Inferior parietal cortex (tissue), 1 donor: ENCODE results near the gene MCRS1.

Experiments used
- DNase-seq: peaks from one replicate; pipeline ENCODE4 v3.0.0-alpha.2; 2016; ENCODE audit errors: extremely low spot score

The MCRS1 gene

GRCh38 chr12:49555631-49556390, 12.1 kb downstream of the MCRS1 start:
- DNase-seq = no peak

DNA sequence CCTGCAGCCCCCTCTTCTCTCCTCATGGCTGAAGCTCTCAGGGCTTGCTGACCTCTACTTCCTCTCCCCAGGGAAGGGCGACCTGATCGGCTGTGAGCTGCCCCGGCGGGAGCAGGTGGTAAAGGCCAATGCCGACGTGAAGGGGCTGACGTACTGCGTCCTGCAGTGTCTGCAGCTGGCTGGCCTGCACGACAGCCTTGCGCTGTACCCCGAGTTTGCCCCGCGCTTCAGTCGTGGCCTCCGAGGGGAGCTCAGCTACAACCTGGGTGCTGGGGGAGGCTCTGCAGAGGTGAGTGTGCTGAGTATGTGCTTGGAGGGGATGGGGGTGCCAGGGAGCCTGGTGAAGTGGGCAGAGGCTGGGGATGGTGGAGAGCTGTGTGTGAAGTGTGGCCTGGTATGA, 13.7 kb downstream of the MCRS1 start:
- no peak for DNase-seq

DNA sequence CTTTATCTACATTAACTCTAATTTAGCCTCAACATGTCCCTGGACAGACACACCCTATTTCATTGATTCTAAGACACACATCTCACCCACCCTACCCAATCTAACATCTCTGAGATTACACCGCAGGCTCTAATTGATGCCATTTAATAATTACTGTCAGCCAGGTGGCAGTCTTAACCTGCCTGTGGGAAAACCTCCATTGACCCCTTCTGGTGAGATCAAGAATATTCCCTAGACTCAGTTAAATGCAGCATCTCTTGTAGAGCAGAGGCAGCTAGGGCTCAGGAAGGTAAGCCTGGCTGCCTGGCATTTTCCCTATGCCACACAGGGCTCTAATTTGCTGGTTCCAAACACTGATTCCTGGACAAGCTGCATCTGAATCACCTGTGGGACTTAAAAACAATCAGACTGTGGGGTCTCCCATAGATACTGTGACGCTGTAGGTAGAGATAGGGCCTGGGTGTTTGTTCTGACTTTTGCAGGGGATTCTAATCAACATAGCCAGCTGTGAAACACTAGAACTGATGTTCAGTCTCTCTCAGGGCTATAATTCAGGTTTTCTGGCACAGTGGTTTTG, 14.3 kb downstream of the MCRS1 start:
- DNase-seq = no peak

- no peak for DNase-seq
Observed at GRCh38 chr12:49552899-49553298, 15.0 kb downstream of the MCRS1 start.

GRCh38 chr12:49552425-49552824, 15.5 kb downstream of the MCRS1 start:
- DNase-seq = no peak

DNA sequence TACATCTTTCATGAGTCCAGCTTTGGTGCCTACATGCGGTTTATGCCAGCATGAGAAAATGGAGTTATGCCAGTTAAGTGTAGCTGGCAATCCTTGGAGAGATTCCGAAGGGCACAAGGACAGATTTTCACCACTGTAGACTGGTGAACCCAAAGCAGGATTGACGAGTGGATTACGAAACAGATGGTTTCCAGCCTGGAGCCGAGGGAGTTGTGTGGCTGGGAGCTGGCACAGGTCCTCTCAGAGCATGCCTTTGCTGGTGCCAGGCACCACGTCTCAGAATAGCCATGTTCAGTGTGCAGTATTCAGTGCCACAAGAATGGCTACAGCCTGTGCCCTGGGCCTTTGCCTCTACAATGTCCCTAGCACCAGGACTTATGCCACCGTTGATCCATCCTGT, 15.9 kb downstream of the MCRS1 start:
- DNase-seq = no peak

GRCh38 chr12:49550693-49551252, 17.2 kb downstream of the MCRS1 start:
- no peak for DNase-seq

DNA sequence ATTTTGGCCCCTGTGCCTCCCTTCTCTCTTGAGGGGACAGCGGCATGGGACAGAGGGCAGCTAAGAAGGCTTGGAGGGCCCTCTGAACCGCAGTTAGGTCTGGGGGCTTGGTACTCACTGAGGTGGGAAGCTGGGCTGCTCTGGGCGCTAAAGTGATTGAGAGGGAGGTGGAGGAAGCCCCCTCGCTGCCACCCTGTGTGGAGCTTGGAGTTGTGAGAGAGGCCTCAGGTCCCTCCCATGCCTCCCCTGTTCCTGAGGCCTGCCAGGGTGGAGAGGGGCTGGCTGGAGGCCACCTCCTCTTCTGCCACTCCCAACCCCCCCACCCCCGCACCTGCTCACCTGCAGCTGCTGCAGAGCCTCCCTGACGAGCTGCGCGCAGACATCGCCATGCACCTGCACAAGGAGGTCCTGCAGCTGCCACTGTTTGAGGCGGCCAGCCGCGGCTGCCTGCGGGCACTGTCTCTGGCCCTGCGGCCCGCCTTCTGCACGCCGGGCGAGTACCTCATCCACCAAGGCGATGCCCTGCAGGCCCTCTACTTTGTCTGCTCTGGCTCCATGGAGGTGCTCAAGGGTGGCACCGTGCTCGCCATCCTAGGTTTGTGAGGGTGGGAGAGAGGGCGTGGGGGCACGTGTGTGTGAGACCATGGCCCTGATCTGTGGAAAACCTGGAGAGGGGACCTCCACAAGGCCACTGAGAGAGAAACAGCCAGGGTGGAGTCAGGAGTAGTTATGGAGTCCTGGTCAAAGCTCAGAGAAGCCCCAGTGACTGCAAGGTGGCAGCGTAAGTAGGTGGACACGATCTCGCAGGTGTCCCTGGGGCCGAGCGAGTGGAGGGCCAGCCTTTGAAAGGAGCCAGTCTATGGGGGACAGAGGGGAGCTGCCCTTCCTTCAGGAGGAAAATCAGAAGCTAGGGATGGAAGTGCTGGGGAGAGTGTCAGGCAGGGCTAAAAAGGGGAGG, 17.9 kb downstream of the MCRS1 start:
- no peak for DNase-seq

DNA sequence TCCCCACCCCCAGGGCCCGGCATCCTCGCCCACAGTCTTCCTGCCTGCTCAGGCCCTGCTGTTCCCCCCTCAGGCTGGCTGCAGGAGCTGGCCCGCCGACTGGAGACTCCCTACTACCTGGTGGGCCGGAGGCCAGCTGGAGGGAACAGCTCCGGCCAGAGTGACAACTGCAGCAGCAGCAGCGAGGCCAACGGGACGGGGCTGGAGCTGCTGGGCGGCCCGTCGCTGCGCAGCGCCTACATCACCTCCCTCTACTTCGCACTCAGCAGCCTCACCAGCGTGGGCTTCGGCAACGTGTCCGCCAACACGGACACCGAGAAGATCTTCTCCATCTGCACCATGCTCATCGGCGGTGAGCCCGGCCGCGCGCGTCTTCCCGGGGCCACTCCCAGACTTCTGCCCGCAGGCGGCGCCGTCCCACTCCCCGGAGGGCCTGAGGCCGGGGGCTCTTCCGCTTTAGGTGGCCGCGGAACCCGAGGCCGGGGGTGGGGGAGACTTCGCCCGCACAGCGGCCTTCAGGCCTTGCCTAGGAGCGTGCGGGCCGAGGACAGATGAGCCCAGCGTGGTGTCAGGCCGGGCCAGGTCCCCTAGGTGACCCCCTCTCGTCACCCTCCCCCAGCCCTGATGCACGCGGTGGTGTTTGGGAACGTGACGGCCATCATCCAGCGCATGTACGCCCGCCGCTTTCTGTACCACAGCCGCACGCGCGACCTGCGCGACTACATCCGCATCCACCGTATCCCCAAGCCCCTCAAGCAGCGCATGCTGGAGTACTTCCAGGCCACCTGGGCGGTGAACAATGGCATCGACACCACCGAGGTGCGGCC, 18.9 kb downstream of the MCRS1 start:
- DNase-seq = no peak

DNA sequence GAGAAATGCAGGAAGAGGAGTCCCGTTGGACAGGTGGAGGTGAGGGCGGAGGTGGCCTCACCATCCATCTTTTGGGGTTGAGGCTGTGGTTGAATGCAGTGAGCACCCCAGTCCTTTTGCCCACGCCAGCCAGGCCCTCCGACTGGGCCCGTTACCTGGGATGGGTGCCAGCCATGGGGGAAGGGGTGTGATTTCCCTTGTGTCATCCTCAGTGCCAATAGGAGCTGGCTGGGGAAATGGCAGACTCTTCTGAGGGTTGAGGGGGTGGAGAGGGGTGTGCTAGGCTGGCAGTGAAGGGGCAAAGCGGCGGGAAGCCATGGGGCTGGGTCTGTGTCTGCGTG, 19.5 kb downstream of the MCRS1 start:
- DNase-seq = no peak

DNA sequence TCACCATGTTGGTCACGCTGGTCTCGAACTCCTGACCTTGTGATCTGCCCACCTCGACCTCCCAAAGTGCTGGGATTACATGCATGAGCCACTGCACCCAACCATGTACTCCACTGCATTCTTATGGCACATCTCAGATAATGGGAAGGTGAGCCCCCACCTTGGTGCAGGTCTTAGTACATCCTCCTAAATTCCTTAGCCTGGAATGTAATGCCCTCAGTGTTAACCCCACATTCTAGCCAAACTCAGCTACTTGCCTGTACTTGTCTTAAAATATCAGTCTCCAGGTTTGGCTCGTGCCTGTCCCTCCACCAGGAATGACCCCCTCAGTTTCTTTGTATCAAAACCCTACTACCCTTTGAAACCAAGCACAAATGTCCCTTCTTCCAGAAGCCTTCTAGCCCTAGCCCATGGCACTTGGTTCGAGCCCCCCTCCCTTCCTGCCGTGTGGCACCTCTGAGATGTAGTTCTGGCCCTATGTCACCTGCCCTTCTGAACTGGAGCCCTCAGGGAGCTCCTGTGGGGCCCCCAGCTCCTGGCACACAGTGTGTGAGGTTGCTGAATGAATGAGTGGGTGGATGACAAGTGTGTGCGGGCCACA, 20.8 kb downstream of the MCRS1 start:
- DNase-seq = no peak

GRCh38 chr12:49546481-49546880, 21.5 kb downstream of the MCRS1 start:
- DNase-seq = no peak

- DNase-seq = no peak
Observed at GRCh38 chr12:49545815-49546214, 22.1 kb downstream of the MCRS1 start.

DNA sequence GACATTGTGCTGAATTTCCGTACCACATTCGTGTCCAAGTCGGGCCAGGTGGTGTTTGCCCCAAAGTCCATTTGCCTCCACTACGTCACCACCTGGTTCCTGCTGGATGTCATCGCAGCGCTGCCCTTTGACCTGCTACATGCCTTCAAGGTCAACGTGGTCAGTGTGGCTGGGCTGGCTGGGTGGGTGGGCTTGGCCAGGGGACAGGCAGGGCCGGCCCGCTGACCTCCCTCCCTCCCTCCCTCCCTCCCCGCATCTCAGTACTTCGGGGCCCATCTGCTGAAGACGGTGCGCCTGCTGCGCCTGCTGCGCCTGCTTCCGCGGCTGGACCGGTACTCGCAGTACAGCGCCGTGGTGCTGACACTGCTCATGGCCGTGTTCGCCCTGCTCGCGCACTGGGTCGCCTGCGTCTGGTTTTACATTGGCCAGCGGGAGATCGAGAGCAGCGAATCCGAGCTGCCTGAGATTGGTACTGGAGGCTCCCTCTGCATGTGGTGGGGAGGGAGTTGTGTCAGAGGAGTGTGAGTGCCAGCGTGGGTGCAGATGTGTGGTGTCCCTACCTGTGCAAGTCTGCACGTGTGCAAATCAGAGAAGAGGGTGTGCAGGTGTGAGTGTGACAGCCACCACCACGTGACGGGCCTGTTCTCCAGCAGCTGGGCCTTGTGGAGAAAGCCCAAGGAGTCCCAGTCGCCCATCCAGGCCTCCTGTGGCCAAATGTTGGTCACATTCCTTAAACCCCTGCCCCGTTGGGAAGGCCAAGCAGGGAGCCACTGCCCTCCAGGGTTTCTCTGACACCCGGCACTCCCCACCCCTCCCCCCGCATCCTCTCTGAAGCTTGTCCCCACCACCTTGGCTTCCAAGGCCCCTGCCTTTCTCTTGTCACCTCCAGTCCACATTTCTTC, 23.8 kb downstream of the MCRS1 start:
- no peak for DNase-seq

GRCh38 chr12:49543221-49543913, 24.6 kb downstream of the MCRS1 start:
- DNase-seq = no peak

- DNase-seq = no peak
Observed at GRCh38 chr12:49542592-49543160, 25.3 kb downstream of the MCRS1 start.

GRCh38 chr12:49541911-49542505, 25.9 kb downstream of the MCRS1 start:
- DNase-seq = no peak

DNA sequence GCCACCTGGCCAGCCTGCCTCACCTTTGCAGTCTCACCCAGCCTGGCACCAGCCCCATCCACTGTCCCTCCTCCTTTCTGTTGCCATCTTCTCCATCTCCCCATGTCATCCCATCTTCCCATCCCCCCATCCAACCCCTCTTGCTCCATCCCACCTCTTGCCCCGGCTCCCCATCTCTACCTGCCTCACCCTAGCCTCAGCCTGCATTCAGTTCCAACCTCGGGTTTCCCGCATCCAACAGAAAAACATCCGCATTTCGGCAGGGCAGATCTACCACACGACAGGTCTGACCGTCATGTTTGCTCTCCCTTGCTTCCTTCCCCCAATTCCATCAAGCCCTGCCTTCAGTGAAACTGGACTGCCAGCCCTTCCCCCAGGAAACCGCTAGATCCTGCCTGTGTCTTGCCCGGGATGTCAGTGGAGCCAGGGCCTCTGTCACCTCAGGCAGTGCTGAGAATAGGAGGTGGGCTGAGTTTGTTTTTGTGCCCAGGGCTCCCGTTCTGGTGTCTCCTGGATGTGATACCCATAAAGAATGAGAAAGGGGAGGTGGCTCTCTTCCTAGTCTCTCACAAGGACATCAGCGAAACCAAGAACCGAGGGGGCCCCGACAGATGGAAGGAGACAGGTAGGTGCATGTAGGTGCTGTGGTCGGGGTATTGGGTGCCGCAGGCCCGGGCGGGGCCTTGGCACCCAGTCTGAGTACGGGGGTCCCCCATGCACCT, 26.6 kb downstream of the MCRS1 start:
- no peak for DNase-seq
